ENCODE measurements around the gene ZNHIT2. TPM values are rescaled to one million over a fixed set of nuclear protein-coding genes. Genes with fewer than 3 reads are reported as not detected.

Gene ZNHIT2
- total and polyA plus RNA-seq, 3 experiments from 2014 or later, result 15.2 to 20.1 (median 19.8) TPM

DNA sequence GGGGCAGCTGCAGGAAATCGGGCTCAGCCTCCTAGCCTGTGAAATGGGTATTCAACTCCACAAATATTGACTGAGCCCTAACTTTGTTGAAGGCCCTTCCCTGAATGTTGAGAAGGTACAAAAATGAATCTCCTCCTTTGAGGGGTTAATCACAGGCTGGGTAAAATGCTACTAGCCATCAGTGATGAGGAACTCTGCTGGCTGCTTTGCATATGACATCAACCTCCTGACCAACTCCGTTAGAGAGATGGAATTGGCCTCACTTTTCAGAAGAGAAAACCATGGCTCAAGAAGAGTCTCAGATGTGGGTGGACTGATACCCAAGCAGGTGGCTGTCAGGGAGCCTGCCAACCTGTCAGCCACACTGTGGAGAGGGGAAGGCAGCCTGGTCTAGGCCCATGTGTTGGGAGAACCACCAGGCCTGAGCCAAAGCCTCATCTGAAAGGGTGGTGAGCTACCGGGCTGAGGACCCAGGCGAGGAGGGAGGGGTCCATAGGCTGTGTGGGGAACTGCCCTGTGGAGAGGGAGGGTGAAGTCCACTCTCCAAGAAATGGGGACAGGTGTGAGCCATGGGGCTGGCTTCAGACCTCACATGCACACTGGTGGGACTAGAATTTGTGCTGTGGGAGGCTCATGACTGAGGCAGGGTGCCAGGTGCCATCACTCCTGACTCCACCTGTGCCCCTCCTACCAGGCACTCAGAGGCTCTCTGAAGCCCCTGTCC is 45.4 kb downstream of the ZNHIT2 start:
- Mint-ChIP-seq H3K36me3 (no peaks in the 10 kb centered on the region), H3K9me3 (no peaks in the 10 kb centered on the region), H3K4me3 (no peak overlapping the region), H3K4me1 (no peaks in the 10 kb centered on the region), H3K27ac (peak overlapping the region in 1 of 8 donors; percentile 9), H3K27me3 (no peaks in the 10 kb centered on the region)
- Histone ChIP-seq H3K36me3 (ENCODE audit: insufficient read depth, low read length) (no peaks in the 10 kb centered on the region), H3K27me3 (ENCODE audit: insufficient read depth, low read length, poor library complexity, severe bottlenecking) (no peaks in the 10 kb centered on the region), H3K4me3 (ENCODE audit: low read length) (no peak overlapping the region), H3K4me1 (ENCODE audit: insufficient read depth, low read length) (no peaks in the 10 kb centered on the region), H3K9me3 (ENCODE audit: low read length) (no peaks in the 10 kb centered on the region), H3K27ac (ENCODE audit: low read depth, low read length) (no peak overlapping the region)
- ChIA-PET CTCF (interaction anchor here (1.1 kb wide), 1 partner anchor 31 kb away, joined by 4 read pairs; the partner anchor contains the start of gene SAC3D1), POLR2A (no interaction called here)
- DNase-seq, result no peak

GRCh38 chr11:65069217-65069616 is 48.3 kb downstream of the ZNHIT2 start:
- no peaks in the 10 kb centered on the region for H3K9me3 Mint-ChIP-seq
- no peaks in the 10 kb centered on the region for H3K36me3 ChIP-seq (ENCODE audit: insufficient read depth, low read length)
- H3K4me3 ChIP-seq (ENCODE audit: low read length), result no peak overlapping the region
- H3K4me1 ChIP-seq (ENCODE audit: insufficient read depth, low read length), result no peaks in the 10 kb centered on the region
- no peak overlapping the region for H3K4me3 Mint-ChIP-seq
- ChIA-PET POLR2A (no interaction called here), CTCF (no interaction called here)
- H3K9me3 ChIP-seq (ENCODE audit: low read length), result no peaks in the 10 kb centered on the region
- no peaks in the 10 kb centered on the region for H3K4me1 Mint-ChIP-seq
- no peaks in the 10 kb centered on the region for H3K36me3 Mint-ChIP-seq
- DNase-seq, result no peak
- no peak overlapping the region for H3K27ac Mint-ChIP-seq
- H3K27me3 Mint-ChIP-seq, result no peaks in the 10 kb centered on the region
- H3K27me3 ChIP-seq (ENCODE audit: insufficient read depth, low read length, poor library complexity, severe bottlenecking), result no peaks in the 10 kb centered on the region
- H3K27ac ChIP-seq (ENCODE audit: low read depth, low read length), result no peak overlapping the region

GRCh38 chr11:65067446-65067845 is 50.1 kb downstream of the ZNHIT2 start:
- no peaks in the 10 kb centered on the region for H3K36me3 ChIP-seq (ENCODE audit: insufficient read depth, low read length)
- H3K27me3 ChIP-seq (ENCODE audit: insufficient read depth, low read length, poor library complexity, severe bottlenecking), result no peaks in the 10 kb centered on the region
- H3K9me3 Mint-ChIP-seq, result no peaks in the 10 kb centered on the region
- H3K4me3 ChIP-seq (ENCODE audit: low read length), result no peak overlapping the region
- ChIA-PET CTCF (no interaction called here), POLR2A (no interaction called here)
- no peaks in the 10 kb centered on the region for H3K9me3 ChIP-seq (ENCODE audit: low read length)
- H3K27ac Mint-ChIP-seq, result no peak overlapping the region
- no peaks in the 10 kb centered on the region for H3K36me3 Mint-ChIP-seq
- H3K27ac ChIP-seq (ENCODE audit: low read depth, low read length), result no peak overlapping the region
- no peak for DNase-seq
- H3K27me3 Mint-ChIP-seq, result peaks cover 0 to 4% of the 10 kb centered on the region in 2 donors
- H3K4me1 Mint-ChIP-seq, result no peaks in the 10 kb centered on the region
- no peak overlapping the region for H3K4me3 Mint-ChIP-seq
- no peaks in the 10 kb centered on the region for H3K4me1 ChIP-seq (ENCODE audit: insufficient read depth, low read length)

GRCh38 chr11:65066805-65067291 is 50.7 kb downstream of the ZNHIT2 start:
- H3K27ac ChIP-seq (ENCODE audit: low read depth, low read length), result no peak overlapping the region
- H3K27me3 ChIP-seq (ENCODE audit: insufficient read depth, low read length, poor library complexity, severe bottlenecking), result no peaks in the 10 kb centered on the region
- Mint-ChIP-seq H3K4me3 (no peak overlapping the region), H3K9me3 (no peaks in the 10 kb centered on the region), H3K4me1 (no peaks in the 10 kb centered on the region), H3K36me3 (no peaks in the 10 kb centered on the region), H3K27me3 (peaks cover 0 to 8% of the 10 kb centered on the region in 2 donors), H3K27ac (no peak overlapping the region)
- no peak for DNase-seq
- no peak overlapping the region for H3K4me3 ChIP-seq (ENCODE audit: low read length)
- CTCF ChIA-PET, result no interaction called here
- H3K36me3 ChIP-seq (ENCODE audit: insufficient read depth, low read length), result no peaks in the 10 kb centered on the region
- no peaks in the 10 kb centered on the region for H3K4me1 ChIP-seq (ENCODE audit: insufficient read depth, low read length)
- no peaks in the 10 kb centered on the region for H3K9me3 ChIP-seq (ENCODE audit: low read length)
- POLR2A ChIA-PET, result no interaction called here

Other genes starting within 250 kb of the ZNHIT2 start
- gene EHD1, start 239.1 kb downstream of the ZNHIT2 start, total RNA-seq, result 100 to 1,000 TPM; 102 to 110 TPM
- gene EHD1, start 239.1 kb downstream of the ZNHIT2 start, polyA plus RNA-seq, result 258 TPM
- 10 to 100 TPM; 25.7 to 27.0 TPM for gene ATG2A, start 200.5 kb downstream of the ZNHIT2 start, total RNA-seq
- gene ATG2A, start 200.5 kb downstream of the ZNHIT2 start, polyA plus RNA-seq, result 7.6 TPM
- gene PPP2R5B, start 193.0 kb downstream of the ZNHIT2 start, total RNA-seq, result 10 to 100 TPM; 11.2 to 11.7 TPM
- gene PPP2R5B, start 193.0 kb downstream of the ZNHIT2 start, polyA plus RNA-seq, result 7.8 TPM
- not detected for gene GPHA2, start 181.8 kb downstream of the ZNHIT2 start, total RNA-seq
- not detected for gene GPHA2, start 181.8 kb downstream of the ZNHIT2 start, polyA plus RNA-seq
- gene MAJIN, start 145.6 kb downstream of the ZNHIT2 start, total RNA-seq, result not detected
- gene MAJIN, start 145.6 kb downstream of the ZNHIT2 start, polyA plus RNA-seq, result not detected
- under 1 TPM in 1 of 2 experiments, not detected in 1; 0.11 TPM for gene BATF2, start 120.7 kb downstream of the ZNHIT2 start, total RNA-seq
- not detected for gene BATF2, start 120.7 kb downstream of the ZNHIT2 start, polyA plus RNA-seq
- 100 to 1,000 TPM; 125 TPM for gene ARL2, start 103.5 kb downstream of the ZNHIT2 start, total RNA-seq
- gene ARL2, start 103.5 kb downstream of the ZNHIT2 start, polyA plus RNA-seq, result 99.7 TPM
- 10 to 100 TPM; 18.3 to 21.6 TPM for gene SNX15, start 90.3 kb downstream of the ZNHIT2 start, total RNA-seq
- 16.4 TPM for gene SNX15, start 90.3 kb downstream of the ZNHIT2 start, polyA plus RNA-seq
- gene SAC3D1, start 76.5 kb downstream of the ZNHIT2 start, total RNA-seq, result 10 to 100 TPM; 24.8 to 27.1 TPM
- gene SAC3D1, start 76.5 kb downstream of the ZNHIT2 start, polyA plus RNA-seq, result 12.0 TPM
- 10 to 100 TPM; 10.8 to 13.3 TPM for gene NAALADL1, start 59.1 kb downstream of the ZNHIT2 start, total RNA-seq
- 17.0 TPM for gene NAALADL1, start 59.1 kb downstream of the ZNHIT2 start, polyA plus RNA-seq
- 10 to 100 TPM; 94.9 to 98.8 TPM for gene CDCA5, start 33.7 kb downstream of the ZNHIT2 start, total RNA-seq
- gene CDCA5, start 33.7 kb downstream of the ZNHIT2 start, polyA plus RNA-seq, result 0.54 TPM
- 10 to 100 TPM; 30.8 to 33.5 TPM for gene ZFPL1, start 33.5 kb downstream of the ZNHIT2 start, total RNA-seq
- gene ZFPL1, start 33.5 kb downstream of the ZNHIT2 start, polyA plus RNA-seq, result 24.4 TPM
- gene VPS51, start 21.5 kb downstream of the ZNHIT2 start, total RNA-seq, result 100 to 1,000 TPM; 120 to 131 TPM
- gene VPS51, start 21.5 kb downstream of the ZNHIT2 start, polyA plus RNA-seq, result 99.1 TPM
- gene TM7SF2, start 5.8 kb downstream of the ZNHIT2 start, total RNA-seq, result 10 to 100 TPM; 17.8 to 17.9 TPM
- gene TM7SF2, start 5.8 kb downstream of the ZNHIT2 start, polyA plus RNA-seq, result 11.1 TPM
- gene FAU, start 4.4 kb upstream of the ZNHIT2 start, total RNA-seq, result 1,000 to 10,000 TPM; 1,054 to 1,073 TPM
- 904 TPM for gene FAU, start 4.4 kb upstream of the ZNHIT2 start, polyA plus RNA-seq
- gene MRPL49, start 4.6 kb upstream of the ZNHIT2 start, total RNA-seq, result 100 to 1,000 TPM; 117 to 118 TPM
- 81.5 TPM for gene MRPL49, start 4.6 kb upstream of the ZNHIT2 start, polyA plus RNA-seq
- 10 to 100 TPM; 35.1 to 39.7 TPM for gene SYVN1, start 16.8 kb upstream of the ZNHIT2 start, total RNA-seq
- 19.6 TPM for gene SYVN1, start 16.8 kb upstream of the ZNHIT2 start, polyA plus RNA-seq
- not detected for gene SPDYC, start 52.5 kb upstream of the ZNHIT2 start, total RNA-seq
- not detected for gene SPDYC, start 52.5 kb upstream of the ZNHIT2 start, polyA plus RNA-seq
- gene CAPN1, start 64.2 kb upstream of the ZNHIT2 start, total RNA-seq, result 10 to 100 TPM; 88.2 to 92.0 TPM
- gene CAPN1, start 64.2 kb upstream of the ZNHIT2 start, polyA plus RNA-seq, result 110 TPM
- 10 to 100 TPM; 75.6 to 78.8 TPM for gene POLA2, start 144.3 kb upstream of the ZNHIT2 start, total RNA-seq
- 11.0 TPM for gene POLA2, start 144.3 kb upstream of the ZNHIT2 start, polyA plus RNA-seq
- gene CDC42EP2, start 197.2 kb upstream of the ZNHIT2 start, total RNA-seq, result 1 to 10 TPM in 1 of 2 experiments, under 1 TPM in 1; 0.62 to 1.0 TPM
- not detected for gene CDC42EP2, start 197.2 kb upstream of the ZNHIT2 start, polyA plus RNA-seq
- gene DPF2, start 216.2 kb upstream of the ZNHIT2 start, total RNA-seq, result 10 to 100 TPM; 65.8 to 71.9 TPM
- 61.5 TPM for gene DPF2, start 216.2 kb upstream of the ZNHIT2 start, polyA plus RNA-seq
- 1 to 10 TPM in 1 of 2 experiments, under 1 TPM in 1; 0.91 to 1.2 TPM for gene TIGD3, start 237.1 kb upstream of the ZNHIT2 start, total RNA-seq
- 0.59 TPM for gene TIGD3, start 237.1 kb upstream of the ZNHIT2 start, polyA plus RNA-seq